HepG2 (cell line): ENCODE results near the gene PMIS2.

Source experiments
- BRCA1 ChIP-seq: sonication (generic); formaldehyde crosslinking; IDR thresholded peaks from 2 replicates; pipeline ENCODE4 v1.4.0; 2020; ENCODE audit warnings: missing genetic modification reagents
- CEBPG ChIP-seq: IDR thresholded peaks from 2 replicates; pipeline ENCODE4 v1.6.1; 2016
- ETV6 ChIP-seq: sonication (generic); formaldehyde crosslinking; conservative IDR thresholded peaks from 2 replicates; pipeline ENCODE4 v1.4.0; 2020; ENCODE audit warnings: missing genetic modification reagents
- MXI1 ChIP-seq: IDR thresholded peaks from 3 replicates; pipeline ENCODE4 v1.6.1; 2012; ENCODE audit warnings: low read depth, low read length, inconsistent platforms, borderline replicate concordance
- POLR2A ChIP-seq, 2 experiments: IDR thresholded peaks; 2 replicates each; pipeline ENCODE4 v1.6.1; 2011; ENCODE audit warnings: low read depth in 2 of 2, low read length in 2 of 2, mild to moderate bottlenecking in 1 of 2, moderate library complexity in 1 of 2; ENCODE audit not compliant: insufficient read depth in 1 of 2
- SETDB1 ChIP-seq: sonication (generic); formaldehyde crosslinking; IDR thresholded peaks from 2 replicates; pipeline ENCODE4 v1.5.1; 2020; ENCODE audit warnings: missing genetic modification reagents, mild to moderate bottlenecking, borderline replicate concordance
- TARDBP ChIP-seq: sonication (generic); formaldehyde crosslinking; IDR thresholded peaks from 2 replicates; pipeline ENCODE4 v1.8.0; 2022; ENCODE audit warnings: mild to moderate bottlenecking, missing genetic modification reagents
- TCF12 ChIP-seq, 2 experiments: fragments of 450-650 bp in 1 of 2; sonication (generic) in 1 of 2; formaldehyde crosslinking in 1 of 2; IDR thresholded peaks; 2 replicates each; pipeline versions ENCODE4 v1.6.1 to v1.8.0; 2017 to 2022; ENCODE audit warnings: antibody characterized with exemption in 1 of 2, mild to moderate bottlenecking in 1 of 2, missing genetic modification reagents in 1 of 2, moderate library complexity in 1 of 2
- ZBTB49 ChIP-seq: sonication (generic); formaldehyde crosslinking; IDR thresholded peaks from 2 replicates; pipeline ENCODE4 v1.4.0; 2020; ENCODE audit warnings: missing genetic modification reagents, borderline replicate concordance
- ZNF280B ChIP-seq: sonication (generic); formaldehyde crosslinking; IDR thresholded peaks from 2 replicates; pipeline ENCODE4 v1.5.0; 2020; ENCODE audit warnings: missing genetic modification reagents, mild to moderate bottlenecking, borderline replicate concordance
- ZNF549 ChIP-seq: sonication (generic); formaldehyde crosslinking; IDR thresholded peaks from 2 replicates; pipeline ENCODE4 v1.5.0; 2020; ENCODE audit warnings: missing genetic modification reagents

GRCh38 chr19:35554076-35554475 is 31.9 kb upstream of the PMIS2 start:
- TF ChIP-seq POLR2A (IDR thresholded peaks at IDR 0.05; ENCODE audit: insufficient read depth in 1 of 2, low read depth in 2 of 2, low read length in 2 of 2) (no peak), ZBTB49 (CRISPR knock-in tag) (no peak), TCF12 (IDR thresholded peaks at IDR 0.05) (no peak), TCF12 (CRISPR knock-in tag; IDR thresholded peaks at IDR 0.05) (no peak), SETDB1 (CRISPR knock-in tag) (no peak), ZNF549 (CRISPR knock-in tag) (no peak), ZNF280B (CRISPR knock-in tag) (no peak), MXI1 (no peak), TARDBP (no peak), CEBPG (CRISPR knock-in tag) (no peak), ETV6 (CRISPR knock-in tag) (no peak), BRCA1 (no peak)
